NCI-H226 (cell line): ENCODE measurements around the gene CXCL12.

Source experiments
- DNase-seq: peaks from one replicate; pipeline ENCODE4 v3.0.0-alpha.2; 2015

Gene CXCL12

GRCh38 chr10:44385026-44385695 lies at the start of gene CXCL12:
CXCL12 (minus strand) TSS chr10:44385097; CDS start chr10:44385005, 92 bp downstream.
- no peak for DNase-seq

GRCh38 chr10:44427479-44427878 lies 42.6 kb upstream of the CXCL12 start:
- no peak for DNase-seq

GRCh38 chr10:44427037-44427436 lies 42.1 kb upstream of the CXCL12 start:
- DNase-seq = no peak

DNA sequence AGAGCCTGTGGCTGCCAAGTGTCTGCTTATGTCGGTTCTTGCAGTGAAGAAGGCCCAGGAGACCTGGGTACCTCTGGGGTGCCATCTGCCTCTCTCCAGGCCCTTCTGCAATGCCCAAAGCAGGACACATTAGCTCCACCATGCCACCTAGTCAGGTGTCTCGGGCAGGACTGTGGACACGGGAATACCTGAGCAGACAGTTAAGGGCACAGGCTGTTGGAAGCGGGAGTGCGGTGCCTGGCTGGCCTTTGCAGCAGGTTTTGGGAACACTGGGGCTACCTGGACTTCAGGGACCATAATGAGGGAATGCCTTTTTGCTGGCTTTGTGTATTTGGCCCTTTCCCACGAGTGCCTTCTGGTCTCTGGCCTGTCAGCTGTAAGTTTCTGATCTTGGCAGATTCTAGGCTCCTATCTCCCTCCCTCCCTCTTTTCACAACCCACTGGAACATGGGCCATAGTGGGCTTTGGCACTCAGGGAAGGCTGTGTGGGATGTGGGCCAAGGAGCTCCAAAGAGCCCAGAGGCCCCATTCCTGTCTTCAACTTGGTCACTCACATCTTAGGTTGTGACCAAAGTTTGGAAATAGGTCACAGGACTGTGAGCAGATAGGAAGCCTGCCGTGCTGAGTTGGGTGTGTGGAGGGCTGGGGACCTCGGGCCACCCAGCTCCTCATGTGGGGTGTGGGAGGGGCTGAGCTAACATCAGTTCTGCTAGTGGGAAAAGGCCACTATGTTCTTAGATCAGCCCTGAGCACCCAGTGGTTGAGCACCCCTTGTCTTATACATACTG lies 41.5 kb upstream of the CXCL12 start:
- no peak for DNase-seq

GRCh38 chr10:44425466-44425865 lies 40.6 kb upstream of the CXCL12 start:
- no peak for DNase-seq

GRCh38 chr10:44424957-44425356 lies 40.1 kb upstream of the CXCL12 start:
- no peak for DNase-seq

DNA sequence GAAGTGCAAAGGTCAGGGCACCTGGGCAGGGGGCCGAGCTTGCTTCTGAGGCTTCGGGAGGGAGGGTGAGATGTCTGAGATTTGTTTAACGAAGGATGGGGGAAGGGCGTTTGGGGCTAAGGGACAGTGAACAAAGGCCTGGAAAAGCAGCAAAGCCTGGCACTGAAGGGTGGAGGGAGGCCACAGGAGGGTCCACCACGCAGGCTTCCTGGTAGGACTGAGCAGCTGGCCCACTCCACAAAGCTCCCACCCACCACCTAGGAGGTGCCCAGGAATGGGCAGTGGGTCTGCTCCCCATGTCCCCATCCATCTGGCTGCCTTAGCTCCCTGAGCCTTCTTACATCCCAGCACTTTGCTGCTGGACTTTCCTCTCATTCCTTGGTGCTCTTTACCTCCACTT lies 39.4 kb upstream of the CXCL12 start:
- no peak for DNase-seq

GRCh38 chr10:44422570-44423101 lies 37.7 kb upstream of the CXCL12 start:
- no peak for DNase-seq

- no peak for DNase-seq
These were observed 37.3 kb upstream of the CXCL12 start for GRCh38 chr10:44422153-44422552.

DNA sequence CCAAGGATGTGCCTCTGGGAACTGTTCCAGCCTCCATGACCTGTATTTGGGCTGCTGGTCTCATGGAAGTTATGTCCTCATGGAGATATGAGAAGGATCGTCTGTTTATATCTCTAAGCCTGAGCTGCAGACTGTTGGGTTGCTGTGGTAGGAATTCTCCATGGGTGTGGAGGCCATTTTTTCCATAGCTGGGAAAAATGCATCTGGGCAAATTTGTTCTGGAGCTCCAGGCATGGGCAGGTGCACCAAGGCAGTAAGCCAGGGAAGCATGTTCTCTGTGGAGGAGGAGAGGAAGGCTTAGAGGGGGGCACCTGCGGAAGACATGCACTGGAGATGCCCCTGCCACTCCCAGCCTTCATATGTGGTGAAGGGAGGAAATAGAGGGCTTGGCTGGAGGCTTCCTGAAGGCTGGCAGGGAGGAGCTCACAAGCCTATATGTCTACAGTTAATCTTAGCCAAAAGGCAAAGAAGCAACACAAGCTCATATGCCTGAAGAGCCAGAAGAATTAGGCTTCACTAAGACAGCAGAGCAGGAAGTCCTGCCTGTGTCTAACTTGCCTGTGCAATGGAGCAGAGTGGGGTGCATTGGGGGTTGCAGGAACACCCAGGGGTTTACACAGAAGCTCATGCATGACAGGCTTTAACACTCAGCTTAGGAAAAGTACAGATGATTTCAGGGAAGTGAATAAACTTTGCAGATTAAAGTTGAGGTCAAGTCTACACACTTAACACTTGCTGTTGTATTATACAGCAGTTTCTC lies 35.1 kb upstream of the CXCL12 start:
- DNase-seq = no peak

GRCh38 chr10:44418637-44419036 lies 33.7 kb upstream of the CXCL12 start:
- DNase-seq = no peak

GRCh38 chr10:44417761-44418160 lies 32.9 kb upstream of the CXCL12 start:
- no peak for DNase-seq

DNA sequence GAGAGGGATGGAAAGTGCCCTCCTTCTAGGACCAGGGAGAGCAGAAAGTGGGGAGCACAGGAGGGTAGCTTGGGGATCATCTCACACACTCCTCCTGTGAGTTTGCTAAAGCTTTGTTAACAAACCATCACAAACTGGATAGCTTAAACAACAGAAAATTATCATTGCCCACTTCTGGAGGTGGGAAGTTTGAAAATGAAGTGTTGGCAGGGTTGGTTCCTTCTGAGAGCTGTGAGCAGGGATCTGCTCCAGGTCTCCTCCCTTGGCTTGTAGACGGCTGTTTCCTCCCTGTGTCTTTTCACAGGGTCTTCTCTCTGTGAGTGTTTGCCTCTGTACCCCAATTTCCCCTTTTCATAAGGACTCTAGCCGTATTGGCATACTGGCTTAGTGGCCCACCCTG lies 32.0 kb upstream of the CXCL12 start:
- DNase-seq = no peak

GRCh38 chr10:44416021-44416771 lies 31.3 kb upstream of the CXCL12 start:
- DNase-seq = no peak

DNA sequence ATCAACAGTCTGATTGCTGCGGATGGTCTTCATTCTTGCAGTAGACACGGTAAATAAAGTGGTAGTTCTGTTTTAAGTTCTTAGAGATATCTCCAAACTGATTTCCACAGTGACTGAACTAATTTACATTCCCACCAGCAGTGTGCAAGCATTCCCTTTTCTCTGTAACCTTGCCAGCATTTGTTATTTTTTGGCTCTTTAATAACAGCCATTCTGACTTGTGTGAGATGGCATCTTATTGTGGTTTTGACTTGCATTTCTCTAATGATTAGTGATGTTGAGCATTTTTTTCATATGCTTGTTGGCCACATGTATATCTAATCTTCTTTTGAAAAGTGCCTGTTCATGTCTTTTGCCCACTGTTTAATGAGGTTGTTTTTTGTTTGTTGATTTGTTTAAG lies 30.2 kb upstream of the CXCL12 start:
- no peak for DNase-seq

- no peak for DNase-seq
These were observed 28.5 kb upstream of the CXCL12 start for GRCh38 chr10:44413416-44413815.

- DNase-seq = no peak
These were observed 26.4 kb upstream of the CXCL12 start for GRCh38 chr10:44411251-44411650.

- no peak for DNase-seq
These were observed 20.0 kb upstream of the CXCL12 start for GRCh38 chr10:44404741-44405437.

- DNase-seq = no peak
These were observed 17.7 kb upstream of the CXCL12 start for GRCh38 chr10:44402465-44403195.

- DNase-seq = no peak
These were observed 15.6 kb upstream of the CXCL12 start for GRCh38 chr10:44400541-44400940.
